Mucosa of descending colon (tissue), 3 donors: ENCODE measurements around the gene MUC2. TPM values are rescaled to one million over a fixed set of nuclear protein-coding genes. Genes with fewer than 3 reads are reported as not detected.
A peak's percentile ranks its signal among the peaks of the same experiment; 100 is the strongest.

ENCODE experiments used
- ATAC-seq: fragments of 200-7000 bp; cut with Tn5 transposase; one replicate; pipeline ENCODE4 v1.9.1; 2020; ENCODE audit warnings: mild to moderate bottlenecking, moderate library complexity
- DNase-seq, 3 donors: peaks; one replicate each; pipeline ENCODE4 v3.0.0-alpha.2; 2020
- H3K36me3 ChIP-seq: fragments of 200-600 bp; one replicate; pipeline ENCODE4 v1.8.0; 2021; ENCODE audit warnings: low read depth, mild to moderate bottlenecking
- H3K4me1 ChIP-seq: fragments of 200-600 bp; one replicate; pipeline ENCODE4 v1.8.0; 2021; ENCODE audit warnings: low read depth, mild to moderate bottlenecking
- H3K4me3 ChIP-seq: fragments of 200-600 bp; one replicate; pipeline ENCODE4 v1.8.0; 2021; ENCODE audit warnings: mild to moderate bottlenecking
- H3K9me3 ChIP-seq: fragments of 200-600 bp; one replicate; pipeline ENCODE4 v1.8.0; 2021; ENCODE audit warnings: mild to moderate bottlenecking
- CTCF ChIP-seq: fragments of 200-600 bp; IDR thresholded peaks from one replicate; pipeline ENCODE4 v1.8.0; 2022; ENCODE audit warnings: antibody characterized with exemption, mild to moderate bottlenecking
- intact Hi-C, 2 donors: fragments of 100-400 bp; cut with DNase I in 1 of 2; cut with micrococcal nuclease in 1 of 2; formaldehyde crosslinking; loops; one replicate each; pipeline versions ENCODE4 v1.11.0 to v1.11.1; 2022; cut with DNase I, micrococcal nuclease
- total RNA-seq, 3 donors: library from RNA; stranded (reverse); fragmentation: NEBNext Ultra II Directional in 2 of 3; extraction: Animal tissue kit (Norgen Biotek cat#: 25700) in 2 of 3; gene quantifications; one replicate each; pipeline versions ENCODE4 v1.2.1 to v1.2.4, GENCODE V29; 2021 to 2023
- donor health status: DM: no; HTN: no; CAD: no; lungs with moderate emphysema.
- donor health status: DM: no; HTN: no; CAD: no.
- donor health status: DM: no; HTN: yes; CAD: no.

Gene MUC2
- total RNA-seq, 3 donors from 2014 or later = 379 to 1,246 (median 1,109) TPM

- H3K9me3 ChIP-seq = no peaks in the 10 kb centered on the region
- no peaks in the 10 kb centered on the region for H3K36me3 ChIP-seq
- no peak overlapping the region for H3K4me3 ChIP-seq
- intact Hi-C loops = no loop called here
- no peak for TF ChIP-seq CTCF
- ATAC-seq = peak; percentile 6
- H3K4me1 ChIP-seq = no peaks in the 10 kb centered on the region
- DNase-seq = peak in 2 of 3 donors; percentile 28 to 46
Measured at GRCh38 chr11:1090600-1091331, 16.1 kb downstream of the MUC2 start.

- no peak overlapping the region for H3K4me3 ChIP-seq
- no peaks in the 10 kb centered on the region for H3K36me3 ChIP-seq
- H3K9me3 ChIP-seq = no peaks in the 10 kb centered on the region
- intact Hi-C loops = no loop called here
- DNase-seq = peak in 1 of 3 donors; percentile 5
- no peaks in the 10 kb centered on the region for H3K4me1 ChIP-seq
- TF ChIP-seq CTCF = no peak
- no peak for ATAC-seq
Measured at GRCh38 chr11:1091332-1092083, 16.8 kb downstream of the MUC2 start.

- Histone ChIP-seq H3K36me3 (no peaks in the 10 kb centered on the region), H3K4me3 (no peak overlapping the region), H3K4me1 (no peaks in the 10 kb centered on the region), H3K9me3 (no peaks in the 10 kb centered on the region)
- ATAC-seq (no peak), DNase-seq (peak in 2 of 3 donors; percentile 13 to 39)
- TF ChIP-seq CTCF = no peak
- intact Hi-C loops = no loop called here
Measured at GRCh38 chr11:1092145-1092670, 17.5 kb downstream of the MUC2 start.

GRCh38 chr11:1092919-1093318 lies 18.2 kb downstream of the MUC2 start:
- Histone ChIP-seq H3K9me3 (no peaks in the 10 kb centered on the region), H3K4me3 (no peak overlapping the region), H3K4me1 (no peaks in the 10 kb centered on the region), H3K36me3 (no peaks in the 10 kb centered on the region)
- ATAC-seq (no peak), DNase-seq (peak in 2 of 3 donors; percentile 11 to 31)
- intact Hi-C loops = no loop called here
- no peak for TF ChIP-seq CTCF

- ATAC-seq = peak; percentile 2
- intact Hi-C loops = no loop called here
- H3K4me1 ChIP-seq = peaks cover 3% of the 10 kb centered on the region
- no peaks in the 10 kb centered on the region for H3K9me3 ChIP-seq
- TF ChIP-seq CTCF = no peak
- peak in 2 of 3 donors; percentile 18 to 34 for DNase-seq
- no peaks in the 10 kb centered on the region for H3K36me3 ChIP-seq
- H3K4me3 ChIP-seq = no peak overlapping the region
Measured at GRCh38 chr11:1099519-1100355, 25.1 kb downstream of the MUC2 start.
